HepG2 (cell line): ENCODE measurements around the gene LMX1B. TPM values are rescaled to one million over a fixed set of nuclear protein-coding genes. Genes with fewer than 3 reads are reported as not detected.
A peak's percentile ranks its signal among the peaks of the same experiment; 100 is the strongest.

Experiments
- ARNT ChIP-seq: fragments of 450-650 bp; IDR thresholded peaks from 2 replicates; pipeline ENCODE4 v1.6.1; 2017
- BRCA1 ChIP-seq: sonication (generic); formaldehyde crosslinking; IDR thresholded peaks from 2 replicates; pipeline ENCODE4 v1.4.0; 2020; ENCODE audit warnings: missing genetic modification reagents
- KDM1A ChIP-seq: IDR thresholded peaks from 2 replicates; pipeline ENCODE4 v1.6.1; 2016; ENCODE audit warnings: missing compliant biosample characterization
- KLF15 ChIP-seq: sonication (generic); formaldehyde crosslinking; IDR thresholded peaks from 2 replicates; pipeline ENCODE4 v1.8.1; 2023; ENCODE audit warnings: borderline replicate concordance, mild to moderate bottlenecking, inconsistent platforms, missing genetic modification reagents, mixed read lengths
- MTA3 ChIP-seq: sonication (generic); formaldehyde crosslinking; IDR thresholded peaks from 2 replicates; pipeline ENCODE4 v1.4.0; 2020; ENCODE audit warnings: missing genetic modification reagents
- MTF2 ChIP-seq: sonication (generic); formaldehyde crosslinking; IDR thresholded peaks from 2 replicates; pipeline ENCODE4 v1.5.0; 2020; ENCODE audit warnings: missing genetic modification reagents, borderline replicate concordance
- NKX3-1 ChIP-seq: sonication (generic); formaldehyde crosslinking; IDR thresholded peaks from 2 replicates; pipeline ENCODE4 v1.5.0; 2020; ENCODE audit warnings: missing genetic modification reagents
- POLR2AphosphoS2 ChIP-seq: IDR thresholded peaks from 2 replicates; pipeline ENCODE4 v1.6.1; 2011; ENCODE audit warnings: low read depth, low read length, improper control_type of control experiment
- SCMH1 ChIP-seq: sonication (generic); formaldehyde crosslinking; IDR thresholded peaks from 2 replicates; pipeline ENCODE4 v1.9.0; 2021; ENCODE audit warnings: missing genetic modification reagents, mild to moderate bottlenecking, borderline replicate concordance
- SP140L ChIP-seq: sonication (generic); formaldehyde crosslinking; IDR thresholded peaks from 2 replicates; pipeline ENCODE4 v1.4.0; 2020; ENCODE audit warnings: missing genetic modification reagents, borderline replicate concordance
- SP4 ChIP-seq: sonication (generic); formaldehyde crosslinking; IDR thresholded peaks from 2 replicates; pipeline ENCODE4 v1.8.1; 2023; ENCODE audit warnings: mild to moderate bottlenecking, missing genetic modification reagents
- XBP1 ChIP-seq: sonication (generic); formaldehyde crosslinking; IDR thresholded peaks from 2 replicates; pipeline ENCODE4 v1.5.0; 2020; ENCODE audit warnings: missing genetic modification reagents
- ZNF260 ChIP-seq: sonication (generic); formaldehyde crosslinking; IDR thresholded peaks from 2 replicates; pipeline ENCODE4 v1.4.0; 2020; ENCODE audit warnings: missing genetic modification reagents, low read depth, mild to moderate bottlenecking, borderline replicate concordance
- ZNF33A ChIP-seq: sonication (generic); formaldehyde crosslinking; IDR thresholded peaks from 2 replicates; pipeline ENCODE4 v1.5.1; 2020; ENCODE audit warnings: missing genetic modification reagents, mild to moderate bottlenecking, moderate library complexity, borderline replicate concordance
- ZSCAN9 ChIP-seq: IDR thresholded peaks from 2 replicates; pipeline ENCODE4 v1.6.1; 2016; ENCODE audit warnings: borderline replicate concordance
- polyA plus RNA-seq, 8 experiments: library from polyadenylated mRNA; depleted of rRNA in 3 of 8; stranded (reverse) in 7 of 8; unstranded in 1 of 8; fragments of >200 nt; fragmentation: Illumina TruSeq in 4 of 8; extraction: Trizol in 4 of 8; gene quantifications; 2 replicates each; pipeline versions ENCODE4 v1.2.1 to v1.2.3, GENCODE V29; 2011 to 2016; ENCODE audit warnings: low read depth in 4 of 8, missing spikeins in 1 of 8, mixed read lengths in 1 of 8; ENCODE audit not compliant: insufficient read depth in 1 of 8
- total RNA-seq, 5 experiments: library from RNA; depleted of rRNA; stranded (reverse); fragments of >200 nt; fragmentation: Illumina TruSeq; extraction: Trizol; gene quantifications; 2 replicates each; pipeline ENCODE4 v1.2.3, GENCODE V29; 2016; ENCODE audit warnings: low read depth in 1 of 5
- TF ChIP-seq, protein P1 (sequence below): sonication (generic); formaldehyde crosslinking; IDR thresholded peaks from 2 replicates; pipeline ENCODE4 v1.5.0; 2020; ENCODE audit warnings: missing genetic modification reagents
- TF ChIP-seq, protein P2 (sequence below): sonication (generic); formaldehyde crosslinking; IDR thresholded peaks from 2 replicates; pipeline ENCODE4 v1.4.0; 2020; ENCODE audit warnings: missing genetic modification reagents
- TF ChIP-seq, protein P3 (sequence below): IDR thresholded peaks from 2 replicates; pipeline ENCODE4 v1.6.1; 2016; ENCODE audit warnings: missing genetic modification reagents, missing compliant biosample characterization
- TF ChIP-seq, protein P4 (sequence below): sonication (generic); formaldehyde crosslinking; IDR thresholded peaks from 2 replicates; pipeline ENCODE4 v1.8.0; 2022; ENCODE audit warnings: missing genetic modification reagents, mild to moderate bottlenecking, inconsistent platforms, borderline replicate concordance
- TF ChIP-seq, protein P5 (sequence below): sonication (generic); formaldehyde crosslinking; IDR thresholded peaks from 2 replicates; pipeline ENCODE4 v1.9.0; 2021; ENCODE audit warnings: missing genetic modification reagents, borderline replicate concordance
- TF ChIP-seq, protein P6 (sequence below): sonication (generic); formaldehyde crosslinking; IDR thresholded peaks from 2 replicates; pipeline ENCODE4 v1.5.1; 2020; ENCODE audit warnings: missing genetic modification reagents, mild to moderate bottlenecking, borderline replicate concordance

Gene LMX1B
- total and polyA plus RNA-seq, 2 of the 13 experiments (the other 11 are each of a cell fraction or from before 2014, with no cell fraction given): not detected

DNA sequence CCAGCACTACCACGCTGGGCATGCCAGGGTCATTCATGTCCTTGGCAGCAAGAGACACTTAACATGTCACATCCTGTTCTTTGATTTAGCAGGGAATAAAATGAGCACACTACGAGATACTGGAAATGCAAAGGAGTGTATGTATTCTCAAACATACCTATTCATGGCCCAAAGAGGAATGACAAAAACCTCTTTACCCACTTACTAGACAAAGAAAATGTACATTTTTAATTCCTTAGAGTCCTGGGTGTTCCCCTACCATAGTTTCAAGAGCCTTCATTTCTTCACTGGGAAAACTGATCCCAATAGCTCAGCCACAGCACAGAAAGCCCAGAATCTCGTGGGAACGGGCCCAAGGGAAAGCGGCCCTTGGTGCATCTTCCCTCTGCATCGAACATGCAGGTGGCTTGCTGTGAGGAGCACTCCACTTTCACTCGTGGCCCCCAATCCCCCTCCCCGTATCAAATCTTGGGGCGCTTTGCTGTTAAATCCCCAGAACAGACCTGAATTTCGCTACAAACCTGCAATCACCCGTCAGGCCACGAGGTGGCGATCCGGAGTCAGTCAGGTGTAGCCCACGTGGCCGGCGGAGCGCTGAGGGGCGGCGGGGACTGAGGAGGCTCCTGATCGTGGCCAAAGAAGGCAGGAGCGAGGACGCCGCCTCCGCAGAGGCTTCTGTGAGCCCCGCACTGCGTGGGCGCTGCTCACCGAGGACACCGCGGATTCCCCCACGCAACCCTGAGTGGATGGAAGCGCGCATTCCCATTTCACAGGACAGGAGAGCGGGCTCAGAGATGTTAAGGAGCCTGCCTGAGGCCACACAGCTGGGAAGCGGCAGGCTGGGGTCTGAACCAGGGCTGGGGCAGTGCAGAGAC is 91.4 kb downstream of the LMX1B start (continued):
- TF ChIP-seq, protein P1, sequence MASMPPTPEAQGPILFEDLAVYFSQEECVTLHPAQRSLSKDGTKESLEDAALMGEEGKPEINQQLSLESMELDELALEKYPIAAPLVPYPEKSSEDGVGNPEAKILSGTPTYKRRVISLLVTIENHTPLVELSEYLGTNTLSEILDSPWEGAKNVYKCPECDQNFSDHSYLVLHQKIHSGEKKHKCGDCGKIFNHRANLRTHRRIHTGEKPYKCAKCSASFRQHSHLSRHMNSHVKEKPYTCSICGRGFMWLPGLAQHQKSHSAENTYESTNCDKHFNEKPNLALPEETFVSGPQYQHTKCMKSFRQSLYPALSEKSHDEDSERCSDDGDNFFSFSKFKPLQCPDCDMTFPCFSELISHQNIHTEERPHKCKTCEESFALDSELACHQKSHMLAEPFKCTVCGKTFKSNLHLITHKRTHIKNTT (CRISPR knock-in tag): no peak
- TF ChIP-seq, protein P2, sequence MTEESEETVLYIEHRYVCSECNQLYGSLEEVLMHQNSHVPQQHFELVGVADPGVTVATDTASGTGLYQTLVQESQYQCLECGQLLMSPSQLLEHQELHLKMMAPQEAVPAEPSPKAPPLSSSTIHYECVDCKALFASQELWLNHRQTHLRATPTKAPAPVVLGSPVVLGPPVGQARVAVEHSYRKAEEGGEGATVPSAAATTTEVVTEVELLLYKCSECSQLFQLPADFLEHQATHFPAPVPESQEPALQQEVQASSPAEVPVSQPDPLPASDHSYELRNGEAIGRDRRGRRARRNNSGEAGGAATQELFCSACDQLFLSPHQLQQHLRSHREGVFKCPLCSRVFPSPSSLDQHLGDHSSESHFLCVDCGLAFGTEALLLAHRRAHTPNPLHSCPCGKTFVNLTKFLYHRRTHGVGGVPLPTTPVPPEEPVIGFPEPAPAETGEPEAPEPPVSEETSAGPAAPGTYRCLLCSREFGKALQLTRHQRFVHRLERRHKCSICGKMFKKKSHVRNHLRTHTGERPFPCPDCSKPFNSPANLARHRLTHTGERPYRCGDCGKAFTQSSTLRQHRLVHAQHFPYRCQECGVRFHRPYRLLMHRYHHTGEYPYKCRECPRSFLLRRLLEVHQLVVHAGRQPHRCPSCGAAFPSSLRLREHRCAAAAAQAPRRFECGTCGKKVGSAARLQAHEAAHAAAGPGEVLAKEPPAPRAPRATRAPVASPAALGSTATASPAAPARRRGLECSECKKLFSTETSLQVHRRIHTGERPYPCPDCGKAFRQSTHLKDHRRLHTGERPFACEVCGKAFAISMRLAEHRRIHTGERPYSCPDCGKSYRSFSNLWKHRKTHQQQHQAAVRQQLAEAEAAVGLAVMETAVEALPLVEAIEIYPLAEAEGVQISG: peak; percentile 47; the same call in 1 of the 2 replicates
- TF ChIP-seq ZNF33A: no peak
- no peak for TF ChIP-seq MTA3 (CRISPR knock-in tag)
- no peak for TF ChIP-seq POLR2AphosphoS2
- no peak for TF ChIP-seq ZNF260 (CRISPR knock-in tag)
- TF ChIP-seq ARNT: no peak
- no peak for TF ChIP-seq SP4 (CRISPR knock-in tag)
- no peak for TF ChIP-seq ZSCAN9
- TF ChIP-seq KLF15 (CRISPR knock-in tag): no peak
- TF ChIP-seq, protein P3, sequence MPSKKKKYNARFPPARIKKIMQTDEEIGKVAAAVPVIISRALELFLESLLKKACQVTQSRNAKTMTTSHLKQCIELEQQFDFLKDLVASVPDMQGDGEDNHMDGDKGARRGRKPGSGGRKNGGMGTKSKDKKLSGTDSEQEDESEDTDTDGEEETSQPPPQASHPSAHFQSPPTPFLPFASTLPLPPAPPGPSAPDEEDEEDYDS: no peak
- no peak for TF ChIP-seq XBP1
- TF ChIP-seq KDM1A (CRISPR knock-in tag): peak; percentile 60; the same call in 1 of the 2 replicates
- TF ChIP-seq, protein P4, sequence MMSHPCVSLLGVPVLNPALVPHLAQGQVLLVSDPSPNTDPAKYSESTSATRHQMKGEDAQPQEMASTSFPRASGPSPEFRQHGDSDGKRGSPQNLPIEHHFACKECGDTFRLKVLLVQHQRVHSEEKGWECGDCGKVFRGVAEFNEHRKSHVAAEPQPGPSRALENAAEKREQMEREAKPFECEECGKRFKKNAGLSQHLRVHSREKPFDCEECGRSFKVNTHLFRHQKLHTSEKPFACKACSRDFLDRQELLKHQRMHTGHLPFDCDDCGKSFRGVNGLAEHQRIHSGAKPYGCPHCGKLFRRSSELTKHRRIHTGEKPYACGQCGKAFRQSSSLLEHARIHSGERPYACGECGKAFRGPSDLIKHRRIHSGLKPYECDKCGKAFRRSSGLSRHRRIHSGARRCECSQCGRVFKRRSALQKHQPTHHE (CRISPR knock-in tag): no peak
- TF ChIP-seq BRCA1 (CRISPR knock-in tag): no peak
- TF ChIP-seq, protein P5, sequence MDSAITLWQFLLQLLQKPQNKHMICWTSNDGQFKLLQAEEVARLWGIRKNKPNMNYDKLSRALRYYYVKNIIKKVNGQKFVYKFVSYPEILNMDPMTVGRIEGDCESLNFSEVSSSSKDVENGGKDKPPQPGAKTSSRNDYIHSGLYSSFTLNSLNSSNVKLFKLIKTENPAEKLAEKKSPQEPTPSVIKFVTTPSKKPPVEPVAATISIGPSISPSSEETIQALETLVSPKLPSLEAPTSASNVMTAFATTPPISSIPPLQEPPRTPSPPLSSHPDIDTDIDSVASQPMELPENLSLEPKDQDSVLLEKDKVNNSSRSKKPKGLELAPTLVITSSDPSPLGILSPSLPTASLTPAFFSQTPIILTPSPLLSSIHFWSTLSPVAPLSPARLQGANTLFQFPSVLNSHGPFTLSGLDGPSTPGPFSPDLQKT (CRISPR knock-in tag): no peak
- TF ChIP-seq, protein P6, sequence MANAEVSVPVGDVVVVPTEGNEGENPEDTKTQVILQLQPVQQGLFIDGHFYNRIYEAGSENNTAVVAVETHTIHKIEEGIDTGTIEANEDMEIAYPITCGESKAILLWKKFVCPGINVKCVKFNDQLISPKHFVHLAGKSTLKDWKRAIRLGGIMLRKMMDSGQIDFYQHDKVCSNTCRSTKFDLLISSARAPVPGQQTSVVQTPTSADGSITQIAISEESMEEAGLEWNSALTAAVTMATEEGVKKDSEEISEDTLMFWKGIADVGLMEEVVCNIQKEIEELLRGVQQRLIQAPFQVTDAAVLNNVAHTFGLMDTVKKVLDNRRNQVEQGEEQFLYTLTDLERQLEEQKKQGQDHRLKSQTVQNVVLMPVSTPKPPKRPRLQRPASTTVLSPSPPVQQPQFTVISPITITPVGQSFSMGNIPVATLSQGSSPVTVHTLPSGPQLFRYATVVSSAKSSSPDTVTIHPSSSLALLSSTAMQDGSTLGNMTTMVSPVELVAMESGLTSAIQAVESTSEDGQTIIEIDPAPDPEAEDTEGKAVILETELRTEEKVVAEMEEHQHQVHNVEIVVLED (CRISPR knock-in tag): no peak
- TF ChIP-seq SCMH1 (CRISPR knock-in tag): no peak
- TF ChIP-seq MTF2 (CRISPR knock-in tag): peak; percentile 60; the same call in 1 of the 2 replicates
- TF ChIP-seq SP140L (CRISPR knock-in tag): no peak
- no peak for TF ChIP-seq NKX3-1 (CRISPR knock-in tag)
